Erythroblast (primary cell): Measurements from ENCODE around the gene SLC25A28.

Source experiments
- GATA1 ChIP-seq: IDR thresholded peaks from 2 replicates; pipeline ENCODE4 v1.6.1; 2011; ENCODE audit warnings: low read depth, mild to moderate bottlenecking, control low read depth, low read length, moderate library complexity
- POLR2A ChIP-seq: IDR thresholded peaks from 2 replicates; pipeline ENCODE4 v1.6.1; 2011; ENCODE audit warnings: mild to moderate bottlenecking, low read length

- TF ChIP-seq POLR2A (no peak), GATA1 (no peak)
These were observed 47.0 kb upstream of the SLC25A28 start for GRCh38 chr10:99667108-99667751.
